MCF 10A (cell line): Measurements from ENCODE around the gene CCDC184. TPM values are rescaled to one million over a fixed set of nuclear protein-coding genes. Genes with fewer than 3 reads are reported as not detected.
A peak's percentile ranks its signal among the peaks of the same experiment; 100 is the strongest.
"Not testable (repeated sequence)": the region's sequence is repeated elsewhere in the genome, so short reads cannot be mapped to it uniquely, and the experiment has no call there.

ENCODE experiments used
- BruUV-seq: library from RNA; stranded (reverse); fragments of 400-500 nt; replicated peaks from 2 replicates; lab custom pipeline; 2021; lab: Mats Ljungman, UMichigan
- CTCF ChIA-PET: fragments of 300-600 bp; sonication (Branson Sonifier 250); formaldehyde crosslinking; extraction: SDS; loops from one replicate; lab custom pipeline; 2021; ENCODE audit warnings: antibody characterized with exemption, inconsistent platforms; lab: Yijun Ruan, JAX
- POLR2A ChIA-PET: fragments of 300-600, 350-650 bp; sonication (Branson Sonifier 250); formaldehyde crosslinking; extraction: SDS; loops from one replicate; lab custom pipeline; 2020; ENCODE audit warnings: antibody characterized with exemption, inconsistent platforms; lab: Yijun Ruan, JAX
- DNase-seq: peaks from one replicate; pipeline ENCODE4 v3.0.0-alpha.2; 2018; ENCODE audit not compliant: unreplicated experiment
- H3K27ac Mint-ChIP-seq: one replicate; pipeline ENCODE4 v1.8.0; 2022; ENCODE audit warnings: mild to moderate bottlenecking, low read depth, mixed read lengths; ENCODE audit not compliant: unreplicated experiment
- H3K27me3 Mint-ChIP-seq: one replicate; pipeline ENCODE4 v1.8.0; 2022; ENCODE audit warnings: mixed read lengths; ENCODE audit not compliant: insufficient read depth, unreplicated experiment
- H3K36me3 Mint-ChIP-seq: one replicate; pipeline ENCODE4 v1.8.0; 2022; ENCODE audit warnings: mild to moderate bottlenecking, moderate library complexity, mixed read lengths; ENCODE audit not compliant: insufficient read depth, unreplicated experiment
- H3K4me1 Mint-ChIP-seq: one replicate; pipeline ENCODE4 v1.8.0; 2022; ENCODE audit warnings: mixed read lengths; ENCODE audit not compliant: insufficient read depth, unreplicated experiment
- H3K4me3 Mint-ChIP-seq: one replicate; pipeline ENCODE4 v1.8.0; 2022; ENCODE audit warnings: mild to moderate bottlenecking, moderate library complexity, mixed read lengths; ENCODE audit not compliant: unreplicated experiment
- H3K9me3 Mint-ChIP-seq: one replicate; pipeline ENCODE4 v1.8.0; 2022; ENCODE audit warnings: mixed read lengths; ENCODE audit not compliant: unreplicated experiment
- CTCF ChIP-seq: fragments of 200-600 bp; IDR thresholded peaks from one replicate; pipeline ENCODE4 v1.8.0; 2022; ENCODE audit warnings: antibody characterized with exemption, mild to moderate bottlenecking; ENCODE audit not compliant: unreplicated experiment
- intact Hi-C: fragments of 100-400 bp; cut with micrococcal nuclease; formaldehyde crosslinking; loops from 2 replicates; pipeline ENCODE4 v1.14.1; 2022
- total RNA-seq: library from RNA; stranded (reverse); gene quantifications from 2 replicates; pipeline ENCODE4 v1.2.3, GENCODE V29; 2022

CCDC184 gene
- total RNA-seq, 1 experiment from 2014 or later = not detected

GRCh38 chr12:48143898-48144297, 39.5 kb upstream of the CCDC184 start:
- Mint-ChIP-seq H3K27ac (no peak overlapping the region), H3K4me3 (no peak overlapping the region), H3K4me1 (no peaks in the 10 kb centered on the region), H3K27me3 (no peaks in the 10 kb centered on the region), H3K36me3 (peaks cover 79% of the 10 kb centered on the region), H3K9me3 (no peaks in the 10 kb centered on the region)
- POLR2A ChIA-PET = interaction anchor here (1.0 to 1.5 kb wide), 2 partner anchors 9 to 25 kb away, joined by 4 to 5 read pairs; partner anchors contain the start of gene PFKM
- CTCF ChIA-PET = interaction anchor here (0.7 kb wide), 1 partner anchor 138 kb away, joined by 4 read pairs; no protein-coding TSS in a partner anchor
- no TSS peak for BruUV-seq
- no peak for TF ChIP-seq CTCF
- DNase-seq = no peak
- intact Hi-C loops = no loop called here

GRCh38 chr12:48145981-48146380, 37.5 kb upstream of the CCDC184 start:
- no peak overlapping the region for H3K4me3 Mint-ChIP-seq
- no peak overlapping the region for H3K27ac Mint-ChIP-seq
- H3K36me3 Mint-ChIP-seq = peaks cover 86% of the 10 kb centered on the region
- H3K4me1 Mint-ChIP-seq = no peaks in the 10 kb centered on the region
- BruUV-seq = no TSS peak
- POLR2A ChIA-PET = interaction anchor here (0.6 to 1.3 kb wide), 2 partner anchors 10 to 546 kb away, joined by 3 read pairs; no protein-coding TSS in a partner anchor
- no peak for TF ChIP-seq CTCF
- CTCF ChIA-PET = interaction anchor here (0.8 kb wide), 1 partner anchor 9 kb away, joined by 5 read pairs; no protein-coding TSS in a partner anchor
- DNase-seq = no peak
- no peaks in the 10 kb centered on the region for H3K9me3 Mint-ChIP-seq
- H3K27me3 Mint-ChIP-seq = no peaks in the 10 kb centered on the region
- intact Hi-C loops = no loop called here

GRCh38 chr12:48151103-48151771, 32.2 kb upstream of the CCDC184 start:
- H3K36me3 Mint-ChIP-seq = peaks cover 69% of the 10 kb centered on the region
- peak overlapping the region; percentile 63 for H3K27ac Mint-ChIP-seq
- H3K9me3 Mint-ChIP-seq = no peaks in the 10 kb centered on the region
- no peaks in the 10 kb centered on the region for H3K4me1 Mint-ChIP-seq
- ChIA-PET CTCF (interaction anchor here (0.6 to 2.1 kb wide), 3 partner anchors 10 to 15 kb away, joined by 3 to 7 read pairs (median 4); no protein-coding TSS in a partner anchor), POLR2A (interaction anchor here (0.7 to 1.0 kb wide), 2 partner anchors 31 to 256 kb away, joined by 3 read pairs; no protein-coding TSS in a partner anchor)
- no peak for DNase-seq
- no peak for TF ChIP-seq CTCF
- no TSS peak for BruUV-seq
- no peak overlapping the region for H3K4me3 Mint-ChIP-seq
- intact Hi-C loops = no loop called here
- no peaks in the 10 kb centered on the region for H3K27me3 Mint-ChIP-seq

- DNase-seq, BruUV-seq, H3K9me3 Mint-ChIP-seq, H3K27me3 Mint-ChIP-seq, H3K27ac Mint-ChIP-seq, H3K4me1 Mint-ChIP-seq: not testable (repeated sequence)
- intact Hi-C loops = loop anchor here (2.0 to 5.0 kb wide), 2 partner anchors 49 to 153 kb away; partner anchors contain the start of genes COL2A1 and SENP1
- peaks cover 31% of the 10 kb centered on the region for H3K36me3 Mint-ChIP-seq
- peak overlapping the region; percentile 90 for H3K4me3 Mint-ChIP-seq
- ChIA-PET POLR2A (interaction anchor here (1.3 kb wide), 1 partner anchor 9 kb away, joined by 3 read pairs; no protein-coding TSS in a partner anchor), CTCF (interaction anchor here (1.3 to 2.2 kb wide), 2 partner anchors 9 to 33 kb away, joined by 4 to 9 read pairs; no protein-coding TSS in a partner anchor)
Measured at GRCh38 chr12:48155786-48156185, 27.7 kb upstream of the CCDC184 start.
